HG03439 (cell line): ENCODE measurements around the gene ELFN1.

Experiments used
- ATAC-seq: cut with Tn5 transposase; IDR thresholded peaks from one replicate; pipeline ENCODE4 v1.9.1; 2021; ENCODE audit warnings: mild to moderate bottlenecking, moderate library complexity; ENCODE audit not compliant: unreplicated experiment

The ELFN1 gene

GRCh38 chr7:1663223-1663622 is 6.9 kb upstream of the ELFN1 start:
- ATAC-seq: no peak

GRCh38 chr7:1663857-1664651 is 6.0 kb upstream of the ELFN1 start:
- no peak for ATAC-seq

- ATAC-seq: no peak
Measured at GRCh38 chr7:1664711-1665548, 5.1 kb upstream of the ELFN1 start.

GRCh38 chr7:1665549-1666316 is 4.3 kb upstream of the ELFN1 start:
- no peak for ATAC-seq

GRCh38 chr7:1666317-1666822 is 3.7 kb upstream of the ELFN1 start:
- no peak for ATAC-seq

- ATAC-seq: no peak
Measured at GRCh38 chr7:1666823-1667565, 3.1 kb upstream of the ELFN1 start.

- ATAC-seq: no peak
Measured at GRCh38 chr7:1667566-1668395, 2.3 kb upstream of the ELFN1 start.

GRCh38 chr7:1668396-1669063 is 1.5 kb upstream of the ELFN1 start:
- no peak for ATAC-seq

GRCh38 chr7:1669064-1669951 is 769 bp upstream of the ELFN1 start:
- no peak for ATAC-seq

- ATAC-seq: no peak
Measured at GRCh38 chr7:1670894-1671593, 967 bp downstream of the ELFN1 start.

- no peak for ATAC-seq
Measured at GRCh38 chr7:1671594-1672451, 1.7 kb downstream of the ELFN1 start.

GRCh38 chr7:1672851-1673486 is 2.9 kb downstream of the ELFN1 start:
- no peak for ATAC-seq

GRCh38 chr7:1673581-1674118 is 3.6 kb downstream of the ELFN1 start:
- ATAC-seq: no peak

GRCh38 chr7:1674161-1675035 is 4.3 kb downstream of the ELFN1 start:
- ATAC-seq: no peak
